GM19023 (cell line): Measurements from ENCODE around the gene SLC50A1.

Source experiments
- ATAC-seq: cut with Tn5 transposase; IDR thresholded peaks from one replicate; pipeline ENCODE4 v1.9.1; 2021; ENCODE audit warnings: mild to moderate bottlenecking, moderate library complexity; ENCODE audit not compliant: unreplicated experiment

Gene SLC50A1

GRCh38 chr1:155169541-155169940 lies 33.9 kb downstream of the SLC50A1 start:
- ATAC-seq = no peak

GRCh38 chr1:155170101-155170785 lies 34.6 kb downstream of the SLC50A1 start:
- ATAC-seq = no peak

GRCh38 chr1:155170806-155171205 lies 35.2 kb downstream of the SLC50A1 start:
- no peak for ATAC-seq

- ATAC-seq = no peak
Measured at GRCh38 chr1:155171836-155172731, 36.4 kb downstream of the SLC50A1 start.

- peak; percentile 62 for ATAC-seq
Measured at GRCh38 chr1:155172732-155173477, 37.3 kb downstream of the SLC50A1 start, which contains the start of gene KRTCAP2. KRTCAP2 (minus strand) TSS chr1:155173304; CDS start chr1:155173224, 80 bp downstream.

- no peak for ATAC-seq
Measured at GRCh38 chr1:155173478-155174323, 38.0 kb downstream of the SLC50A1 start, which contains the start of gene TRIM46. TRIM46 (plus strand) TSS chr1:155173849; CDS start chr1:155173967, 118 bp downstream.

- no peak for ATAC-seq
Measured at GRCh38 chr1:155174324-155175280, 39.0 kb downstream of the SLC50A1 start.

- no peak for ATAC-seq
Measured at GRCh38 chr1:155175281-155175926, 39.8 kb downstream of the SLC50A1 start.

GRCh38 chr1:155175927-155176371 lies 40.3 kb downstream of the SLC50A1 start:
- no peak for ATAC-seq

GRCh38 chr1:155176544-155177071 lies 41.0 kb downstream of the SLC50A1 start:
- no peak for ATAC-seq

GRCh38 chr1:155177192-155177917 lies 41.7 kb downstream of the SLC50A1 start:
- ATAC-seq = no peak

- no peak for ATAC-seq
Measured at GRCh38 chr1:155177918-155178281, 42.2 kb downstream of the SLC50A1 start.

GRCh38 chr1:155178441-155179111 lies 42.9 kb downstream of the SLC50A1 start:
- ATAC-seq = no peak

GRCh38 chr1:155179112-155180031 lies 43.7 kb downstream of the SLC50A1 start:
- ATAC-seq = no peak

- ATAC-seq = no peak
Measured at GRCh38 chr1:155181371-155182051, 45.9 kb downstream of the SLC50A1 start.
